ENCODE measurements around the gene RAPGEF5. TPM values are rescaled to one million over a fixed set of nuclear protein-coding genes. Genes with fewer than 3 reads are reported as not detected.

The RAPGEF5 gene
- total and polyA plus RNA-seq, 10 donors, result 10.2 to 335 (median 184) TPM

DNA sequence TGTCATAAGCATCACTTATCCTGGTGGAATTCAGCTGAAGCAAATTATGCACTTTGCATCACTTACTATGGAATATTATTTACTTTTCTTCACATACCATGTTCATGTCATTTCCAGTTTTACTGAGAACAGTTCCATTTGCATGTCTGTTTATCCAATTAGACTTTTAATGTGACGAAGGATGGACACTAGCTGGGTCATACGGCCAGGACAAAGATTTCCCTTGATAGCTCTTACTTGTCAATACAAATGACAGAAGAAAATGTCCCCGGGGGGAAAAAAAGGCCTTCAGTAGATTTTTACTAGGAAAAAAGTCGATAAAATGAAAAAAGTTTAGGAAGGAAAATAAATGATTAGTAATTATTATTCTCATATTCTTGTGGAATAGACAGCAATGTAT is 106.6 kb downstream of the RAPGEF5 start:
- Histone ChIP-seq H3K9me3 (peaks cover 0 to 17% (median 11%) of the 10 kb centered on the region in 8 donors), H3K36me3 (no peaks in the 10 kb centered on the region), H3K27me3 (replicated peaks in 1 of 7) (no peaks in the 10 kb centered on the region), H3K4me1 (peaks cover 0 to 11% (median 4%) of the 10 kb centered on the region in 6 donors), H3K4me3 (no peak overlapping the region), H3K27ac (no peak overlapping the region)
- intact Hi-C loops (cut with DNase I; ENCODE audit: low total_unique reads), result no loop called here
- WGBS, 5 donors, result 82 to 92% (median 86%) methylated on average over 4 of the region's 4 CpGs
- DNase-seq, result no peak
- TF ChIP-seq POLR2AphosphoS5 (IDR thresholded peaks at IDR 0.05) (no peak), POLR2A (IDR thresholded peaks at IDR 0.05) (no peak)
- TF ChIP-seq, protein P1, sequence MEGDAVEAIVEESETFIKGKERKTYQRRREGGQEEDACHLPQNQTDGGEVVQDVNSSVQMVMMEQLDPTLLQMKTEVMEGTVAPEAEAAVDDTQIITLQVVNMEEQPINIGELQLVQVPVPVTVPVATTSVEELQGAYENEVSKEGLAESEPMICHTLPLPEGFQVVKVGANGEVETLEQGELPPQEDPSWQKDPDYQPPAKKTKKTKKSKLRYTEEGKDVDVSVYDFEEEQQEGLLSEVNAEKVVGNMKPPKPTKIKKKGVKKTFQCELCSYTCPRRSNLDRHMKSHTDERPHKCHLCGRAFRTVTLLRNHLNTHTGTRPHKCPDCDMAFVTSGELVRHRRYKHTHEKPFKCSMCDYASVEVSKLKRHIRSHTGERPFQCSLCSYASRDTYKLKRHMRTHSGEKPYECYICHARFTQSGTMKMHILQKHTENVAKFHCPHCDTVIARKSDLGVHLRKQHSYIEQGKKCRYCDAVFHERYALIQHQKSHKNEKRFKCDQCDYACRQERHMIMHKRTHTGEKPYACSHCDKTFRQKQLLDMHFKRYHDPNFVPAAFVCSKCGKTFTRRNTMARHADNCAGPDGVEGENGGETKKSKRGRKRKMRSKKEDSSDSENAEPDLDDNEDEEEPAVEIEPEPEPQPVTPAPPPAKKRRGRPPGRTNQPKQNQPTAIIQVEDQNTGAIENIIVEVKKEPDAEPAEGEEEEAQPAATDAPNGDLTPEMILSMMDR (IDR thresholded peaks at IDR 0.05 in 8 of 11, conservative IDR thresholded peaks at IDR 0.05 in 3 of 11), result no peak

DNA sequence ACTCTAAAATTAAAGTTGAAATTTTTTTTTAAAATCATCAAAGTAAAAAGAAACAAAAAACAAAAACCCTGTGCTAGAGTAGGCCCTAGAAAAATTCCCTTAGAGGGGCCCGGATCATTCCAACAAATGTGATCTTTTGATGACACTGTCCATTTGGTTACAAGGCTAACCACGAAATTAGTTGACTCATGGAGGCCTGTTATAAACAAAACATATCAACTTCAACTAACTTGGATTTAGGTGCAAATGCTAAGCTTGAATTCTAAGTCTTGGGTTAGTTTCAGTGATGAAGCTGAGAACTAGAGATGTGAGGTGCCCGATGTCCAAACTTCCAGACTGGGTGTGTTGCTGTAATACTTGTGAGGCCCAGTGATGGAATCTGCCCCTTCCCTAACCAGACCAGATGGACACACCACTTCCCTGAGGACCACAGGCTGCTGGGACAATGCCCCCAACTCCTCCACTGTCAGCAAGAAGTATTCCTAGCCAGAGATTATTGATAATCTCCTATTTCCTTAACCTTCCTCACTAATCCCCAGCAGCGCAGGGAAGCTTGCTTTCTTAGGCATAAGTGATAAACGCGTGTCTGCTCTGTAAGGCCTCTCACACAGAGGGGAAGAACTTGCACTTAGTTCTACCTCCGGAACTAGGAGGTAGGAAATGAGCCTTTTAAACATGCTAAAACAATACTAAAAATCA is 108.7 kb downstream of the RAPGEF5 start:
- intact Hi-C loops (cut with DNase I; ENCODE audit: low total_unique reads), result no loop called here
- WGBS, 5 donors, result 76 to 85% (median 81%) methylated on average over 7 of the region's 7 CpGs
- H3K27ac ChIP-seq, result peak overlapping the region in 3 of 8 donors; percentile 31 to 56 (median 37)
- TF ChIP-seq POLR2A (IDR thresholded peaks at IDR 0.05) (no peak), POLR2AphosphoS5 (IDR thresholded peaks at IDR 0.05) (no peak)
- TF ChIP-seq, protein P1 (IDR thresholded peaks at IDR 0.05 in 8 of 11, conservative IDR thresholded peaks at IDR 0.05 in 3 of 11), result no peak
- no peak overlapping the region for H3K4me3 ChIP-seq
- H3K36me3 ChIP-seq, result no peaks in the 10 kb centered on the region
- DNase-seq, result no peak
- no peaks in the 10 kb centered on the region for H3K27me3 ChIP-seq (replicated peaks in 1 of 7)
- H3K4me1 ChIP-seq, result peaks cover 0 to 8% (median 4%) of the 10 kb centered on the region in 6 donors
- H3K9me3 ChIP-seq, result peaks cover 0 to 19% (median 11%) of the 10 kb centered on the region in 8 donors

DNA sequence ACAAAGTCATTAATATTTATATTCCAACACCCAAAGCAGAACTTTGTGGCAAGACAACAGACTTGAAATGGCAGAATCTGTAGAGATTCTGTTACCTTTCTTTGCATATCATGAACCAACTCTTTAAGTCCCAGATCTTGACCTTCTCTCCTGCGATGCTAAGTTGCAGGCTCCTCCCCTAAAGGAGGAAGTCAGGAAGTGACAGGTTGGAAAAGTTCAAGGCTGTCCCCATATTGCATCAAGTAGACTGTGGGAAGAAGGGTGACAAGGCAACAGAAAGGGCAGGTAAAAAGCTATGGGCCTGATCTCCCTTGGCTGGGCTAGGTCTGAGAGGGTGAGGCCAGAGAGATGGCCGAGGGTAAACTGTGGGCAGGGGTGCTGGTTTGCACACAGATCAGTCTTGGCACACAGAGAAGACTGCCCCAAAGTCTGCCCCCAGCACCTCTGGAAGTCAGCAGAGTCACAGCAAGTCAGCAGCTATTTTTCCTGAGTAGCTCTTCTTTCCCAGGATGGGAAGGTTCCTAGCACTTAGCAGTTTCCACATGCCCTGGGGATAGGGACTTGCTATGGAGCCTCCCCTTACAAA is 115.1 kb downstream of the RAPGEF5 start:
- DNase-seq, result no peak
- intact Hi-C loops (cut with DNase I; ENCODE audit: low total_unique reads), result no loop called here
- TF ChIP-seq, protein P1 (IDR thresholded peaks at IDR 0.05 in 8 of 11, conservative IDR thresholded peaks at IDR 0.05 in 3 of 11), result no peak
- no peak for TF ChIP-seq POLR2A (IDR thresholded peaks at IDR 0.05)
- no peak for TF ChIP-seq POLR2AphosphoS5 (IDR thresholded peaks at IDR 0.05)
- Histone ChIP-seq H3K4me3 (no peak overlapping the region), H3K4me1 (no peaks in the 10 kb centered on the region), H3K9me3 (peaks cover 0 to 17% (median 11%) of the 10 kb centered on the region in 8 donors), H3K27ac (no peak overlapping the region), H3K27me3 (replicated peaks in 1 of 7) (no peaks in the 10 kb centered on the region), H3K36me3 (no peaks in the 10 kb centered on the region)
- 80 to 88% (median 83%) methylated on average over 2 of the region's 2 CpGs for WGBS, 5 donors

DNA sequence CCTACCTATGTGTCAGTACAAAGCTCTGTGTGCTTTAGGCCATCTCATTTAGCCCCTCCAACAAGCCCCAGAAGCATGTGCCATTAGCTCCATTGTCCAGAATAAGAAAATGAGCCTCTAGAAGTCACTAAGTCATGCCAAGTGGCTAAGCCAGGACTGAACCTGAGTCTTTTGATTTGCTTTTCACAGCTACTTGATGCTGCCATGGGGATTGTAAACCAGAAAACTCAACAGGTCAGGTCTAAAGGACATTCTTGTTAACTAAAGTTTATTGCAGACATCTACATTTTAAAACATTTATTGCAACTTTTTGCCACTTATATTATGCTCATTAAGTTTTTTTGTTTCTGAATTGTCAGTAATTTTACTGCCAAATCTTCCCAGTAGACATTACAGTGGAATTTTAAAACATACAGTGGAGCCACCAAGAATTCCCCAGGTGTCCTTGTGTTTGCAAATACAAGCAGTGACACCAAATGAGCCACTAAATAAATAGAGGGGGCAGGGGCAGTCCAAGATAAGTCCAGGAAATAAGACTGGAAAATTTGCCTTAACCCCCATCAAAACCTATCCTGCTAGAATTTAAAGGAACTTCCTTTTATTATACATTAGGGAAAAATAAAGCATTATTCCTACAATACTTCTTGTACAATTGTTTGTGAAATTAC is 115.9 kb downstream of the RAPGEF5 start:
- Histone ChIP-seq H3K27ac (no peak overlapping the region), H3K36me3 (no peaks in the 10 kb centered on the region), H3K4me1 (no peaks in the 10 kb centered on the region), H3K9me3 (peaks cover 0 to 8% (median 3%) of the 10 kb centered on the region in 8 donors), H3K27me3 (replicated peaks in 1 of 7) (no peaks in the 10 kb centered on the region), H3K4me3 (no peak overlapping the region)
- DNase-seq, result no peak
- intact Hi-C loops (cut with DNase I; ENCODE audit: low total_unique reads), result no loop called here
- no peak for TF ChIP-seq POLR2A (IDR thresholded peaks at IDR 0.05)
- TF ChIP-seq POLR2AphosphoS5 (IDR thresholded peaks at IDR 0.05), result no peak
- TF ChIP-seq, protein P1 (IDR thresholded peaks at IDR 0.05 in 8 of 11, conservative IDR thresholded peaks at IDR 0.05 in 3 of 11), result no peak
